ENCODE data around the gene AK8. TPM values are rescaled to one million over a fixed set of nuclear protein-coding genes. Genes with fewer than 3 reads are reported as not detected.

Gene AK8
- total and polyA plus RNA-seq, 9 of the 15 experiments (the other 6 are each of a cell fraction or from before 2014, with no cell fraction given): 0.06 to 0.37 TPM; not detected in 7

DNA sequence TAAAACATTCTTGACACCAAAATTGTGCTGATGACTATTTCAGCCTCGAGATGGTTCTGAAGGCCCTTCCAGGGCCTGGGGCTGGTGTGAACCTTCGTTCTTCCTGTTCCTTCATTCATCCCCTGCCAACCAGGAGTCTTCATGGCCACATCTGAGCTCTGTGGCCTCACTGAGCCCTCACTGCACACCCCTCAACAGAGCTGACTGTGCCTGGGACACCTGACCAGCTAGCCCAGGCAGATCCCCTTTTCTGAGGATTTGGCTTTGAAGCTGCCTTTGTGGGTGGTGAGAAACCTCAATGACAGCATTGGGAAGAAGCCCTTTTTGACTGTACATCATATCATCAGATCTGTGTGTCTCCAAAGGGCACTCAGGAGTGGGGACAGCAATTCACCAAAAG is 13.8 kb downstream of the AK8 start:
- POLR2A ChIA-PET: interaction anchor here (0.6 to 1.1 kb wide), 5 partner anchors 15 to 179 kb away, joined by 3 to 4 read pairs (median 3); no protein-coding TSS in a partner anchor
- peaks cover 0 to 2% of the 10 kb centered on the region in 2 experiments; a peak in 2 of 5 replicates for H3K4me1 ChIP-seq (replicated peaks in 1 of 2; ENCODE audit: control insufficient read depth in 2 of 2, insufficient read depth in 2 of 2, low read length in 2 of 2)
- BruUV-seq (replicated peaks): no TSS peak
- intact Hi-C loops (cut with micrococcal nuclease): no loop called here
- H3K79me2 ChIP-seq (ENCODE audit: control insufficient read depth, insufficient read depth, low read length): no peaks in the 10 kb centered on the region
- H3K4me2 ChIP-seq (ENCODE audit: insufficient read depth, low read length): no peak overlapping the region
- H3K27ac ChIP-seq (ENCODE audit: extremely low read depth, low read depth, low read length): no peak overlapping the region
- H3K4me3 ChIP-seq: no peak overlapping the region
- DNase-seq (ENCODE audit: extremely low read depth in 1 of 4, low spot score in 3 of 4) (no peak), ATAC-seq (no peak), FAIRE-seq (no peak)
- TF ChIP-seq, protein P1, sequence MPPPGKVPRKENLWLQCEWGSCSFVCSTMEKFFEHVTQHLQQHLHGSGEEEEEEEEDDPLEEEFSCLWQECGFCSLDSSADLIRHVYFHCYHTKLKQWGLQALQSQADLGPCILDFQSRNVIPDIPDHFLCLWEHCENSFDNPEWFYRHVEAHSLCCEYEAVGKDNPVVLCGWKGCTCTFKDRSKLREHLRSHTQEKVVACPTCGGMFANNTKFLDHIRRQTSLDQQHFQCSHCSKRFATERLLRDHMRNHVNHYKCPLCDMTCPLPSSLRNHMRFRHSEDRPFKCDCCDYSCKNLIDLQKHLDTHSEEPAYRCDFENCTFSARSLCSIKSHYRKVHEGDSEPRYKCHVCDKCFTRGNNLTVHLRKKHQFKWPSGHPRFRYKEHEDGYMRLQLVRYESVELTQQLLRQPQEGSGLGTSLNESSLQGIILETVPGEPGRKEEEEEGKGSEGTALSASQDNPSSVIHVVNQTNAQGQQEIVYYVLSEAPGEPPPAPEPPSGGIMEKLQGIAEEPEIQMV (tag; conservative IDR thresholded peaks at IDR 0.05; ENCODE audit: low read depth): no peak
- TF ChIP-seq ETV1 (tag; conservative IDR thresholded peaks at IDR 0.05; ENCODE audit: low read depth) (no peak), MIER1 (IDR thresholded peaks at IDR 0.05; ENCODE audit: low read depth) (no peak), NCOR1 (IDR thresholded peaks at IDR 0.05) (no peak), ZSCAN29 (IDR thresholded peaks at IDR 0.05) (no peak), ZNF217 (CRISPR knock-in tag; IDR thresholded peaks at IDR 0.05) (no peak), NBN (IDR thresholded peaks at IDR 0.05; ENCODE audit: low read depth) (no peak), POLR2H (tag; IDR thresholded peaks at IDR 0.05; ENCODE audit: low read depth) (no peak)
- TF ChIP-seq, protein P2, sequence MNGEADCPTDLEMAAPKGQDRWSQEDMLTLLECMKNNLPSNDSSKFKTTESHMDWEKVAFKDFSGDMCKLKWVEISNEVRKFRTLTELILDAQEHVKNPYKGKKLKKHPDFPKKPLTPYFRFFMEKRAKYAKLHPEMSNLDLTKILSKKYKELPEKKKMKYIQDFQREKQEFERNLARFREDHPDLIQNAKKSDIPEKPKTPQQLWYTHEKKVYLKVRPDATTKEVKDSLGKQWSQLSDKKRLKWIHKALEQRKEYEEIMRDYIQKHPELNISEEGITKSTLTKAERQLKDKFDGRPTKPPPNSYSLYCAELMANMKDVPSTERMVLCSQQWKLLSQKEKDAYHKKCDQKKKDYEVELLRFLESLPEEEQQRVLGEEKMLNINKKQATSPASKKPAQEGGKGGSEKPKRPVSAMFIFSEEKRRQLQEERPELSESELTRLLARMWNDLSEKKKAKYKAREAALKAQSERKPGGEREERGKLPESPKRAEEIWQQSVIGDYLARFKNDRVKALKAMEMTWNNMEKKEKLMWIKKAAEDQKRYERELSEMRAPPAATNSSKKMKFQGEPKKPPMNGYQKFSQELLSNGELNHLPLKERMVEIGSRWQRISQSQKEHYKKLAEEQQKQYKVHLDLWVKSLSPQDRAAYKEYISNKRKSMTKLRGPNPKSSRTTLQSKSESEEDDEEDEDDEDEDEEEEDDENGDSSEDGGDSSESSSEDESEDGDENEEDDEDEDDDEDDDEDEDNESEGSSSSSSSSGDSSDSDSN (IDR thresholded peaks at IDR 0.05; ENCODE audit: borderline replicate concordance in 1 of 2, low read depth in 2 of 2, low read length in 2 of 2): no peak
- TF ChIP-seq, protein P3, sequence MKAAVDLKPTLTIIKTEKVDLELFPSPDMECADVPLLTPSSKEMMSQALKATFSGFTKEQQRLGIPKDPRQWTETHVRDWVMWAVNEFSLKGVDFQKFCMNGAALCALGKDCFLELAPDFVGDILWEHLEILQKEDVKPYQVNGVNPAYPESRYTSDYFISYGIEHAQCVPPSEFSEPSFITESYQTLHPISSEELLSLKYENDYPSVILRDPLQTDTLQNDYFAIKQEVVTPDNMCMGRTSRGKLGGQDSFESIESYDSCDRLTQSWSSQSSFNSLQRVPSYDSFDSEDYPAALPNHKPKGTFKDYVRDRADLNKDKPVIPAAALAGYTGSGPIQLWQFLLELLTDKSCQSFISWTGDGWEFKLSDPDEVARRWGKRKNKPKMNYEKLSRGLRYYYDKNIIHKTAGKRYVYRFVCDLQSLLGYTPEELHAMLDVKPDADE (conservative IDR thresholded peaks at IDR 0.05; ENCODE audit: control insufficient read depth, low read depth, low read length): no peak
- TF ChIP-seq, protein P4, sequence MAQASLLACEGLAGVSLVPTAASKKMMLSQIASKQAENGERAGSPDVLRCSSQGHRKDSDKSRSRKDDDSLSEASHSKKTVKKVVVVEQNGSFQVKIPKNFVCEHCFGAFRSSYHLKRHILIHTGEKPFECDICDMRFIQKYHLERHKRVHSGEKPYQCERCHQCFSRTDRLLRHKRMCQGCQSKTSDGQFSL (CRISPR knock-in tag; IDR thresholded peaks at IDR 0.05): no peak
- TF ChIP-seq, protein P4 (tag; IDR thresholded peaks at IDR 0.05): no peak
- TF ChIP-seq, protein P5, sequence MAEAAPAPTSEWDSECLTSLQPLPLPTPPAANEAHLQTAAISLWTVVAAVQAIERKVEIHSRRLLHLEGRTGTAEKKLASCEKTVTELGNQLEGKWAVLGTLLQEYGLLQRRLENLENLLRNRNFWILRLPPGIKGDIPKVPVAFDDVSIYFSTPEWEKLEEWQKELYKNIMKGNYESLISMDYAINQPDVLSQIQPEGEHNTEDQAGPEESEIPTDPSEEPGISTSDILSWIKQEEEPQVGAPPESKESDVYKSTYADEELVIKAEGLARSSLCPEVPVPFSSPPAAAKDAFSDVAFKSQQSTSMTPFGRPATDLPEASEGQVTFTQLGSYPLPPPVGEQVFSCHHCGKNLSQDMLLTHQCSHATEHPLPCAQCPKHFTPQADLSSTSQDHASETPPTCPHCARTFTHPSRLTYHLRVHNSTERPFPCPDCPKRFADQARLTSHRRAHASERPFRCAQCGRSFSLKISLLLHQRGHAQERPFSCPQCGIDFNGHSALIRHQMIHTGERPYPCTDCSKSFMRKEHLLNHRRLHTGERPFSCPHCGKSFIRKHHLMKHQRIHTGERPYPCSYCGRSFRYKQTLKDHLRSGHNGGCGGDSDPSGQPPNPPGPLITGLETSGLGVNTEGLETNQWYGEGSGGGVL (CRISPR knock-in tag; IDR thresholded peaks at IDR 0.05): no peak
- H3K27me3 ChIP-seq (ENCODE audit: control insufficient read depth in 2 of 2, insufficient read depth in 2 of 2, low read length in 2 of 2): peaks cover 34 to 74% of the 10 kb centered on the region in 2 experiments
- no peaks in the 10 kb centered on the region for H3K9me3 ChIP-seq (replicated peaks; ENCODE audit: control insufficient read depth, insufficient read depth, low read depth, low read length)
- H3K9ac ChIP-seq (ENCODE audit: insufficient read depth in 1 of 2, low read depth in 2 of 2, low read length in 2 of 2): no peak overlapping the region
- H2AFZ ChIP-seq (ENCODE audit: low read depth, low read length): no peak overlapping the region
- in situ Hi-C loops (cut with MboI): no loop called here
- H3K9me1 ChIP-seq (ENCODE audit: control insufficient read depth, insufficient read depth, low read length): no peaks in the 10 kb centered on the region
- 0% methylated on average over 2 of the region's 2 CpGs for whole genome bisulfite sequencing (ENCODE audit: insufficient coverage, low coverage, missing lambda C conversion rate)
- no peaks in the 10 kb centered on the region; the same call in 1 of the 2 replicates for H4K20me1 ChIP-seq (replicated peaks; ENCODE audit: control insufficient read depth, insufficient read depth, low read length)
- H3K36me3 ChIP-seq (ENCODE audit: control insufficient read depth, insufficient read depth, low read length): no peaks in the 10 kb centered on the region
- CTCF ChIA-PET (ENCODE audit: low intra/inter-chr PET ratio): no interaction called here

All from K562 (cell line).